HS-27A (cell line): Measurements from ENCODE around the gene BATF3.
"Not testable (repeated sequence)": the region's sequence is repeated elsewhere in the genome, so short reads cannot be mapped to it uniquely, and the experiment has no call there.

ENCODE experiments used
- DNase-seq: peaks from one replicate; pipeline ENCODE4 v3.0.0-alpha.2; 2012; ENCODE audit warnings: low read depth, missing footprints

The BATF3 gene

DNA sequence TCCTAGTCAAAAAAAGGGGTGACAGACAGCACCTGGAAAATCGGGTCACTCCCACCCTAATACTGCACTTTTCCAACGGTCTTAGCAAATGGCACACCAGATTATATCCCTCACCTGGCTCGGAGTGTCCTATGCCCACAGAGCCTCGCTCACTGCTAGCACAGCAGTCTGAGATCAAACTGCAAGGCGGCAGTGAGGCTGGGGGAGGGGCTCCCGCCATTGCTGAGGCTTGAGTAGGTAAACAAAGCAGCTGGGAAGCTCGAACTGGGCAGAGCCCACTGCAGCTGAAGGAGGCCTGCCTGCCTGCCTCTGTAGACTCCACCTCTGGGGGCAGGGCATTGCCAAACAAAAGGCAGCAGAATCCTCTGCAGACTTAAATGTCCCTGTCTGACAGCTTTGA lies 41.4 kb downstream of the BATF3 start:
- not testable (repeated sequence) for DNase-seq

DNA sequence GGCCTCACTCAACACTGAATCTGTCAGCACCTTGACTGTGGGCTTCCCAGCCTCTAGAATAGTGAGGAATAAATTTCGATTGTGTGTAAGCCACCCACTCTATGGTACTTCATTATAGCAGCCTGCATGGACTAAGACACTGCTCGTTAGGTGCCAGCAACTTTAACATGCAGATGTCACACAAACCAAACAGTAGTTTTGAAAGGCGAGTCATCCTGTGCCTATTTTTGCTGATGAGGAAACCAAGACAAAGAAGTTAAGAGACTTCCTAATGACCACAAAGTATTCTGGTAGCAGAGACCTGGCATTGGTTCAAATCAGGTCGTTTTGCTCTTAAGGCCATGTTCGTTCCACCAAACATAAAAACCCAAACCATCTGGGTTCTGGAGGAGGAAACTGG lies 42.9 kb downstream of the BATF3 start:
- DNase-seq, result no peak

DNA sequence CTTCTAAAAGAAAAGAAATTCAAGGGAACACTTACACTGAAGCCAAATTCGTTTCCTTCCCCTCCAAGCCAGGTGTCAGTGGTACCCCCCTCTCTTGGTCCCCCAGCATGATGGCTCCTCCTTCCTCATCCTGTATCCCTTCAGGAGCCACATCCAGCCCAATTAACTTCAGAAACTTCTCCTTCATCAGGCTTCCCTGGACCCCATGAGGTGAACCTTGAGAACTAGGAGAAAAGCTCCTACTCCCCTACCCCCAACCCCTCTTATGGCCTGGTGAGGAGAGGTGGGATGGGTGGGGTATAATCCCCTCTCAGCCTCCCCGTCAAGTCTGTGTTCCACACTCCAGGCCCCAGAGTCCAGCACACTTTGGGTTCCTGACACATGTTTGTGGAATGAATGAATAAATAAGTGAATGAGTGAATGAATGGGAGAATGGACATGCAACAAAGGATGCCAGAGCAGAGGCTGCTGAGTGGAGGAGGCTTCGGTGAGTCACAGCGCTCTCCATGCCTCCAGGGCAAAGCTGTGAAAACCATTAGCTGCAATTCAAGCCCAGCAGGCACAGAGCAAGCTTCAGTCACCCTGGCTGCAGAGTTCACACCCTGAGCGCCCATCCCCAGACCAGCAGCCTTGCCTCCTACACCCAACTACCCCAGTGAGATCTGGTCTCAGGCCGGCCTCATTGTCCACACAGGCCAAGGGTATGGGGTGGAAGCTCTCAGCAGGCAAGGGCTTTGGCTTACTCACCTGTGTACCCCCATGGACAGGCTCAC lies 43.8 kb downstream of the BATF3 start:
- DNase-seq, result no peak

DNA sequence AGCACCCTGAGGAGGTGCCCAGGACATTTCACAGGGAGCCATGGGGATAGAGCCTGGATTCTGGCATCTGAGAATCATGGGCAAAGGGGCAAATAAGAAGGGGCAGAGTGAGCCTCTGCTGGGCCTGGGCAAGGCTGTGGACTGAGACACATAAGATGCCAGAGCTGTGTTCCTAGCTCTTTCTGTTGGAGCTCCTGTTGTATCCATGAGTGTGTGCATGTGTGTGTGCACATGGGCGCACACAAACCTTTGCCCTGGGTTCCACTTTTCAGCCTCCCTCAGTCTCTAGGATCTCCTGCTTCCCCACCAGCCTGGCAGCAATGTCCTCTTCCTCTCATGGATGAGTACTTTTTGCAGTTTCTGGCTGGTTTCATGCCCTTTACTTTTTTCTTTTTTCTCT lies 47.0 kb downstream of the BATF3 start:
- DNase-seq, result no peak

DNA sequence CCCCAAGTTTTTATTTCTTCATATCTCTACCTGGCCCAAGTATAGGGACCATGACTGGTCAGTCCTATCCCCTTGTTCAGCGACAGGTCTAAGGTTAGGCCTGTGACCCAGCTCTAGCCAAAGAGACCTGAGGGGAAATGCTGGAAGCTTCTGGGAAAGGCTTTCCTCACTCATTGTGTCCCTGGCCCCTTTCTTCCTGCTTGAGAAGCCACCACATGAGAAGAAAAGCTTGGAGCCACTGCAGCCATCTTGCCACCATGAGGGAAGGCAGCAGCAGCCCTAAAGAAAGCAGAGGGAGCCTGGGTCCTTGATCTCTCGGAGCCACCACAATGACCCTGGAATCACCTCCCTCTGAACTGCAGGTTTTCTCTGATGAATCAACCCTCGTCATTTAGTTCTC lies 47.7 kb downstream of the BATF3 start:
- DNase-seq, result no peak

DNA sequence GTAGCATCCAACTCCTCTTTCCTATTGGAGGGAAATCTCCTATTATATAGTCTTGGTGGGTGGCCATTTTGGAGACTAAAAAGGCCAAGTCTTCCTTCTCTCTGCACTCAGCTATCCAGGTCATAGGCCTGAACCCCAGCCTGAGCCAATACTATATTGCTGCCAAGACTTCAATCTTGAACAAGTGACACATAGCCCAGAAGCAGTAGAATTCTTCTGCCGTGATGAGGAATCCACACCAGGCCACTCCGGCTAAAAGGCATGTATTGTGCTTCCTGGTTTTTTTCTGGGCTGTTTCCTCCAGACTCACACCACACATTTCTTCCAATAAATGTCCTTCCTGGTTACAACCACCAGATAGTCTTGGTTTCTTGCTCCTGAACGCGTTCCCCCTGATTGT lies 48.1 kb downstream of the BATF3 start:
- DNase-seq, result no peak

DNA sequence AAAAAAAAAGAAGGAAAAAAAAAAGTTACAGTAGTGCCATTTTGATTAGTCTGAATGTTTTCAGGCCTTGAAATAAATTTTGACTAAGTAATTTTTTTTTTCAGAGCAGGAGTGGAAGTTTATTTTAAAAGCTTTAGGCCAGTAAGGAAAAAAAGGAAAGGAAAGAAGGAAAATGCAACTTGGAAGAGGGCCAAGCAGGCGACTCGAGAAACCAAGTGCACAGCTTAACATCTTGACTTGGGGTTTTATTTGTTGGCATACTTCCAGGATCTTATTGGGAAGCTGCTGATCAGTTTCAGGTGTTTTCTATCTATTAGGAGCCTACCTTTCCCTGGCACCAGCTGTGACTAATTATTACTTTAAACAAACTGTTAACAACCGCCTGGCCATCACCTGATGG lies 49.4 kb downstream of the BATF3 start:
- DNase-seq, result no peak

DNA sequence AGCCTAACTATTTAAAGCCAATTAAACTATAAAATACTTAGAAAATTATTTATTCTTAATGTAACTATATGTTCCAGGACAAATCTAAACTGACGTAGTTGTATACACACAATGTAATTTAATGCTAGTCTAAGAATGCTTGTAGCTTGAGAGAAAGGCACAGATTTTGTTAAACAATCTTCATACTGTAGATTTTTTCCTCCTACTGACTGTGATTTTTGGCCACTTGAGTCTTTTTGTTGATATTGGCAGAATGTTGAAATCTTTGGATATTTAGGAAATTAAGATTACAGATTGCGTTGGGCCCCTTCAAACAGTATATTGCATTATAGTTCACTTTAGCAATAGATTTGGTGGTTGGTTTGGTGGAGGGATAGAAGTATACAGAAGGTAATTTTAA lies 50.6 kb downstream of the BATF3 start:
- DNase-seq, result no peak

DNA sequence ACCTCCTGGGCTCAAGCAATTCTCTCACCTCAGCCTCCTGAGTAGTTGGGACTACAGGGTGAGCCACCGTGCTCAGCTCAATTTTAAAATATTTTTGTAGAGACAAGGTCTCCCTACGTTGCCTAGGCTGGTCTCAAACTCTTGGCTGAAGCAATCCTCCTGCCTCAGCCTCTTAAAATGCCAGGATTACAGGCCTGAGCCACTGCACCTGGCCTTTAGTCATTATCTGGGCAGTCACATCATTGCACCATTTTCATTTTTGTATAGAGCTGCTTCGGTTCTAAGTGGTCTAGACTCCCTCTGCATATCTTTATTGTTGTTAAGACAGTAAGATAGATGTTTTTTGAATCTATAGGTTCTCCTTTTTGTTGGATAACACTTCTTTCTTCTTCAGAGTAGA lies 51.2 kb downstream of the BATF3 start:
- no peak for DNase-seq

DNA sequence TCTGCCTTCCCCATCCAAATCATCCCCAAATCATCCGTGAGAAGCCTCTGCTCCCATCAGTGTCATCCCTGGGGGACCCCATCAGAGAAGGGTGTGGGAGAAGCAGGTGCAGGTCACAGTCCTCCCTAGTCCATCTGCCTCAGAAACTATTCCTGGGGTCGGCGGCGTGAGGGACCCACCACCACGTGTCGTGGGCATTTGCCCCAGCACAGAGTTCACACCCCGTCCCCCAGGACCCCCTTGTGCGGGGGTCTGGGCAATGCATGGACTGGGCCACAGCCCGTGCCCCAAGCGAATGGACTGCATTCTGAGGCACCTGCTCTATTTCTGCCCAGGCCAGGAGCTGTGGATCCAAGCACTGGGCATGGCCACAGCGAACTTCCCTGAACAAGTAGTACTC lies 52.6 kb downstream of the BATF3 start:
- DNase-seq, result no peak

DNA sequence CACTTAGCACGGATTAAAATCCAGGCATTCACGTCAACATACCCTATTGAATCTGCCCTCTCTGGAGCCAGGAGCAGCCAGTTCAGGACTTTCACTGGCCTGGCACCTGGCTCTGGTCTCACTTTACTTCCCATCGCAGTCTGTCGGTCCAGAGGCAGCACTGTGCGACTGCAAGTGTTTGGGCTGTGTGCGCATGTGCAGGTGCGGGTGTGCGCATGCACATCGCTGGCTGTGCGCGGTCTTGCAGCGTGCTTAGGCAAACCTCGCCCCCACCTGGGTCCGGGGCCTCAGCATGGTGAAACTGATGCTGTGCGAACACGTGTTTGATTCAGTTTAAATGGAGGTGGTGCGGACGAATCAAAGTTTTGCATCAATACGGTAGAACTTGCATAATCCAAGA lies 53.1 kb downstream of the BATF3 start:
- no peak for DNase-seq

DNA sequence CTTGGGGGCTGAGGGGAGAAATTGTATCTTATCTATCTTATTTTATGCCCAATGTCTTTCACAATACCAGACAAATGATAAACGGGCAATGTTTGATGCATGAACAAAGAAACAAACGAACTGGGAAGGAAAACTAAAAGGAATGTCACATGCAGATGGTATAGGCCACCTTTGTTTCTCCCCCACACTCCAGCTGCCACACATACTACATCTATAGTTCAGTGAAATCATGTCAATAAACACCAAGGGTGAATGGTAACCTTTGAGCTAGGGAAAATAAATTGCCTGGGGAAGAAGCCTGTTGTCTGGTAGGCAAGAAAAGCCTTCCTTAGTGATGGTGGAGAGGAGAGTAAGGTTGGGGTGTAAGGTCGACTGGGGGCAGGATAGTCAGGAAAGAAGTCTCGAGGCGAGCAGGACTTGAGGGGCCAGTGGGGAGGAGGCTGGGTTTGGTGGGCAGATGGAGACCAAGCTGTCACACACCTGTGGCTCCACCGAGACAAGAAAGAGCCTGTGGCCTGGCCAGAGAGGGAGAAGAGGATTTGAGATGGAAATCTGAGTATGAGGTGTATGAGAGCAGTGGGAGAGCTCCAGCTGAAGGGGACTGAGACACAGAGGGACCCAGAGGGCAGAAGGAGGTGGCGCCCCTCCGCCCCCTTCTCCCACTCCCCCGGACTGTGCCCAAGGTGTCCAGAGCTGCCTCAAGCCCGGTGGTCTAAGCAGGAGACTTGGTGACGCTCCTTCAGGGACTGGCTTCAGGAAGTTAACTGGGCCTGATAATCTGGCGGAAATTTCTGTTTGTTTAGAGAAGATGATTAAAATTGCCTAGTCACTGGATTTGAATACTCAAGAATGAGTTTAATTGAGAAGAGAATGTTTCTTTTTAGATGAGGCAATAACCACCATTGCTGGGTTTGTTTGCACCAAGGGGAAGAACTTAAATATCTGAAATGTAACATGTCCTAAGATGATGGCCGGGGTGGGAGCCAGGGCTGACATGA lies 53.8 kb downstream of the BATF3 start:
- no peak for DNase-seq

DNA sequence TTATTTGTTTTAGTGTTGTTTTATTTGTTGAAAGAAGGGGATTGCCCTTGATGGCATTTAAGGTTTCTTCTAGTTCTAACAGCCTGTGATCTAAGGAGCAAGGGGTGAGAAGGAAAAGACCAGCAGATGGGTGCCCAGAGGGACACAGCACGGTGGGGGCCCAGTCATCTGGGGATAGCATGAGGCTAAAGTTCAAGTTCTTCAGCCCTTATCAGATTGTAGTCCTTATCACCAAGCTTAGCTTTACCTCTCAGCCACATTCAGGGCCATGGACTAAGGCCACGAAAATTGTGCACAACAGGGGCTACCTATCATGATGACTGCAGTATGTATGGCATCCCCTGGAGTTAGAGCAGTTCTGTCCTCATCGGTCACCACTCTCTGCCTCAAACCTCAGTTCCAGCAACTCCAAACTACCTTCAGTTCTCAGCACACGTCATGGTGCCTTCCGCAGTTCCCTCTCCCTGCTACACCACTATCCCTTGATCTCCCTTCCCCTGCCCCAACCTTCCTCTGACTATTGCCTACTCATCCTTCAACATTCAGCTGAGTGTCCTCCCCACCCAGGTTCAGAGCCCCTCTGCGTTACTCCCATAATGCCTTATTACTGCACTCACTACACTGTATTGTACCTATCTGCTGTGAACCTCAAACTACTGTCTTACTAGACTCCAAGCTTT lies 54.6 kb downstream of the BATF3 start:
- DNase-seq, result no peak

DNA sequence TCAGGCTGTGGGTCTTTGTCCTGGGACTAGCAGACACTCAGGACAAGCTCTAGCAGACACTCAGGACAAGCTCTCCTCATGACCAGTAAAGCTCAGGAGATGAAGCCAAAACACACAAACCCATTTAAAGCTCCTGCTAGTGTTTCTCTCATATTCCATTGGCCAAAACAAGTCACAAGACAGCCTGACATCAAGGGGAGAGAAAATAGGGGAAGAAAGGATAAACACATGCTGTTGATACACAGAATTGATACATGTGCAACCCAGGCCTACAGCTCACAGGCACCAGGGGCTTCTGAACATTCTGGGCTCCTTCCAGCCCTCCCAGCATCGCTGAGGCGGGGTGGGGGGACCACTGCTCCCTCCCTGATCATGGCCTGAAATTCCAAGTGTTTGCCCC lies 55.8 kb downstream of the BATF3 start:
- no peak for DNase-seq

DNA sequence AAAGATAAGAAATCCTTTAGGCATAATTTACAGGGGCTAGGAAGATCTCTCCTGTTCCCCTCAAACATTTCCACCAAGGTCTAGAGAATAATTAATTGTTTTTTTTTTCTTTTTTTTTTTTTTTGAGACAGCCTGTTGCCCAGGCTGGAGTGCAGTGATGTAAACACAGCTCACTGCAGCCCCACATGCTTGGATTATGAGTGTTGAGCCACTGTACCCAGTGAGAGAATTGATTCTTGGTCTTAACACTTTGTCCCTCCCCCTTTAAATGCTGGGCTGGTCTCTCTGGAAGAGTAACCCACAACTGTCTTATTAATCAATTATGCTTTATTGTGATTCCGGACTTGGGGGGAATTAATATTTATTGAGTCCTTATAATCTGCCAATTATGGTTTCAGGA lies 57.7 kb downstream of the BATF3 start:
- no peak for DNase-seq

DNA sequence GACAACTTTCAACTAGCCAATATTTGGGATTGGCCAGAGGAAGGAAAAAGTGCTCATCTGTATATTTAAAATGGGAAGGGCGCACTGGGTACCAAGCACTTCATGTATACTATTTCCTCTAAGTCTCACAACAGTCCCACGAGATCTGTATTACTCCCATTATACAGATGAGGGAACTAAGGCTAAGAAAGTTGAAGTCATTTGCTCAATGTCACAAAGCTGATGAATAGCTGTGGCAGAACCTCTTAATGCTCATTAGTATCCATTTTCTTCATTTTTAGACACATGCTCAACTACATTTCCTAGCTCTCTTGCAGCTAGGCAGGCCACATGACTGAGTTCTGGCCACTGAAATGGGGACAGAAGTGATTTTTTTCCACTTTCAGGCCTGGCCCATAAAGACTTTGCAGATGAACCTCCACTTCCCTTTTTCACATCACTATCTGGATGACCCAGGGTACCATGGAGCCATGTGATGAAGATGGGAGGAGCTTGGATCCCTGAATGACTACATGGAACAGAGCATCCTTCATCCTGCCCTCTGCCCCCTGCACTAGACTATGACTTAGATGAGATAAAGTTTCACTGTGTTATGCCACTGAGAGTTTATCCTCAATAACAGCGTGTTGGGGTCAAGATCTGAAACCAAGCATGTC lies 59.3 kb downstream of the BATF3 start:
- DNase-seq, result no peak

DNA sequence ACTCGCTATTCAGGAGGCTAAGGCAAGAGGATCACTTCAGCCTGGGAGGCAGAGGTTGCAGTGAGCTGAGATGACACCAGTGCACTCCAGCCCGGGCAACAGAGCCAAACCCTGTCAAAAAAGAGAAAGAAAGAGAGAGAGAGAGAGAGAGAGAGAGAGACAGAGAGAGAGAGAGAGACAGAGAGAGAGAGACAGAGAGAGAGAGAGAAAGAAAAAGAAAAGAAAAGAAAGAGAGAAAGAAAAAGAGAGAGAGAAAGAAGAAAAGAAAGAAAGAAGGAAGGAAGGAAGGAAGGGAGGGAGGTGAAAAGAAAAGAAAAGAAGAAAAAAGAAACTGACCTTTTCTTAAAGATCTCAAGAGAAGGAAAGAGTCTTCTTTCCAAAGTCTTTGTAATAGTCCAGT lies 60.1 kb downstream of the BATF3 start:
- DNase-seq, result not testable (repeated sequence)

DNA sequence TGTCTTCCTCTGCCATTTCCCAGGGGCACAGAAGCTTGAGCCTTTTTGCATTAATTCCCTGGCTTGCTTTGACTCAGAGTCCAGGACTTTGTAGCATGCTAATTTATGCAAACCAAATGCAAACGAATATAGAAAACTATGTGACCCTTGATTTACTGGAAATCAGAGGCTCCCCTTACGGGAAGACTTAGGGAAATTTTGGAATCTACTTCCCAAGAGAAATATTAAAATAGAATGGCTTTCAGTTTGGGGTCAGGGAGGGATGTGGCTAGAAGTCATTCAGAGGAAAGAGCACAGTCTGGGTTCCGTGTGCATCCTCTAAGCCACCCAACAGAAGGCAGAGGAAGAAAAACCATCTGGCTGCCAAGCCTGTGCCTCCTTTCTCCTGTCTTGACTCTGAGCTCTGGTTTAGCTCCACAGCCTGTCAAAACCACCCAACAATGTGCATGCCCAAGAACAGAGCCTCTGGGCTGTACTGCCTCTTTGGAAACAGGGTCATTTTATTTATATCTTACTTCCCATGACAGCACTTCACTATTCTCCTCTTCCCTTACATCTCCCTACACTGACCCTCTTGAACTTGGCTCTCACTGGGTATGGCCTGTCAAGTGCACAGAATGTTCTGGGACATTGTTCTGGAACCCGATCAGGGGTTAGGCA lies 61.0 kb downstream of the BATF3 start:
- no peak for DNase-seq

DNA sequence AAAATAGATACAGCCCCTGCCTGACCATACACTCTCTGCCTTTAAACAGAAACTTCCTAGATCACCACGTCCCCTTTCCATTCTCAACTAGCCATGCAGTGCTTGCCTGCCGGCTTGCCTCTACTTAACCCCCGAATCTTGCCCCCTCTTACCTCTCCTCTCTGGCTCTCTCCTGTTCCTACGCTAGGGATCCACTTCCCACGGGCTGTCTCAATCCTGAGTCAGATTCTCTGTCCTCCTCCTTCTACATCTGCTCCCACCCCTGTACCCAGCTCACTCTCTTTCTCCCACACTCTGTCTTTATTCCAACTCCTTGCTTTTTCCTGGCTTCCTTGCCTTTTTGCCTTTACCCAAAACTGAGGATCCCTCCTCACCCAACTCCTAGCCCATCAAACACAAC lies 61.7 kb downstream of the BATF3 start:
- no peak for DNase-seq
